Mammary epithelial cell (primary cell): Measurements from ENCODE around the gene EDARADD.

ENCODE experiments used
- EZH2 ChIP-seq: IDR thresholded peaks from 2 replicates; pipeline ENCODE4 v1.6.1; 2012; ENCODE audit warnings: low read length, inconsistent platforms, borderline replicate concordance
- TF ChIP-seq, protein P1 (sequence below), 2 donors: IDR thresholded peaks in 1 of 2; conservative IDR thresholded peaks in 1 of 2; 2 replicates each; pipeline ENCODE4 v1.5.1; 2011 to 2012; ENCODE audit warnings: inconsistent platforms in 2 of 2, low read length in 2 of 2, mild to moderate bottlenecking in 2 of 2, control low read depth in 1 of 2, low read depth in 1 of 2; ENCODE audit not compliant: insufficient read depth in 1 of 2; ENCODE audit errors: extremely low read depth in 1 of 2

DNA sequence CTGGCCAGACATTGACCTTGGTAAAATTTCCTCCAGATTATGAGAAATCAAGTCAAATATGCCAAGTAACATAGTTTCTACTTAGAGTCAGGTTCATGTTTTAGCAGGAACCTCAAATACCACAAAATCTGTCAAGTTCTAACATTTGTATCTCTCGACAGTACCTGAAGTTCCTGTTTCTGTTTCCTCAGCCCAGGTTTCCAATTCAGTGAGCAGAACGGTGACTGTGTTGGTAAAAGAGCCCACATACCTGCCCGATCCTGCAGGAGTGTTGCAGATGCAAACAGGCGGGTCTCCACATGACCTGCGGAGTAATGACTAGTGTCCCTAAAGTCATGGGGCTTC is 71.8 kb downstream of the EDARADD start:
- TF ChIP-seq EZH2: no peak
- TF ChIP-seq, protein P1, sequence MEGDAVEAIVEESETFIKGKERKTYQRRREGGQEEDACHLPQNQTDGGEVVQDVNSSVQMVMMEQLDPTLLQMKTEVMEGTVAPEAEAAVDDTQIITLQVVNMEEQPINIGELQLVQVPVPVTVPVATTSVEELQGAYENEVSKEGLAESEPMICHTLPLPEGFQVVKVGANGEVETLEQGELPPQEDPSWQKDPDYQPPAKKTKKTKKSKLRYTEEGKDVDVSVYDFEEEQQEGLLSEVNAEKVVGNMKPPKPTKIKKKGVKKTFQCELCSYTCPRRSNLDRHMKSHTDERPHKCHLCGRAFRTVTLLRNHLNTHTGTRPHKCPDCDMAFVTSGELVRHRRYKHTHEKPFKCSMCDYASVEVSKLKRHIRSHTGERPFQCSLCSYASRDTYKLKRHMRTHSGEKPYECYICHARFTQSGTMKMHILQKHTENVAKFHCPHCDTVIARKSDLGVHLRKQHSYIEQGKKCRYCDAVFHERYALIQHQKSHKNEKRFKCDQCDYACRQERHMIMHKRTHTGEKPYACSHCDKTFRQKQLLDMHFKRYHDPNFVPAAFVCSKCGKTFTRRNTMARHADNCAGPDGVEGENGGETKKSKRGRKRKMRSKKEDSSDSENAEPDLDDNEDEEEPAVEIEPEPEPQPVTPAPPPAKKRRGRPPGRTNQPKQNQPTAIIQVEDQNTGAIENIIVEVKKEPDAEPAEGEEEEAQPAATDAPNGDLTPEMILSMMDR (conservative IDR thresholded peaks at IDR 0.05 in 1 of 2, IDR thresholded peaks at IDR 0.05 in 1 of 2; ENCODE audit: extremely low read depth in 1 of 2, insufficient read depth in 1 of 2, low read depth in 1 of 2, low read length in 2 of 2): no peak
